Endothelial cell (in vitro differentiated cells): ENCODE data around the gene KLF13. TPM values are rescaled to one million over a fixed set of nuclear protein-coding genes. Genes with fewer than 3 reads are reported as not detected.
A peak's percentile ranks its signal among the peaks of the same experiment; 100 is the strongest.

ENCODE experiments used
- DNase-seq: peaks from one replicate; pipeline ENCODE4 v3.0.0; 2021; ENCODE audit warnings: low spot score
- H3K27ac Mint-ChIP-seq: one replicate; pipeline ENCODE4 v1.8.0; 2021; ENCODE audit warnings: mixed read lengths, inconsistent platforms; ENCODE audit not compliant: unreplicated experiment
- H3K27me3 Mint-ChIP-seq: one replicate; pipeline ENCODE4 v1.8.0; 2021; ENCODE audit warnings: mild to moderate bottlenecking, moderate library complexity, mixed read lengths, inconsistent platforms; ENCODE audit not compliant: unreplicated experiment
- H3K36me3 Mint-ChIP-seq: one replicate; pipeline ENCODE4 v1.8.0; 2021; ENCODE audit warnings: mild to moderate bottlenecking, low read depth, mixed read lengths, inconsistent platforms; ENCODE audit not compliant: unreplicated experiment
- H3K4me1 Mint-ChIP-seq: one replicate; pipeline ENCODE4 v1.8.0; 2021; ENCODE audit warnings: mild to moderate bottlenecking, mixed read lengths, inconsistent platforms; ENCODE audit not compliant: unreplicated experiment
- H3K4me3 Mint-ChIP-seq: one replicate; pipeline ENCODE4 v1.8.0; 2021; ENCODE audit warnings: mild to moderate bottlenecking, mixed read lengths, inconsistent platforms; ENCODE audit not compliant: unreplicated experiment
- H3K9me3 Mint-ChIP-seq: one replicate; pipeline ENCODE4 v1.8.0; 2021; ENCODE audit warnings: mixed read lengths, inconsistent platforms; ENCODE audit not compliant: unreplicated experiment
- CTCF ChIP-seq: fragments of 200-600 bp; sonication (generic); IDR thresholded peaks from one replicate; pipeline ENCODE4 v1.5.0; 2021; ENCODE audit warnings: antibody characterized with exemption; ENCODE audit not compliant: unreplicated experiment
- total RNA-seq: library from RNA; stranded (reverse); fragmentation: NEBNext Ultra II Directional; extraction: Animal tissue kit (Norgen Biotek cat#: 25700); gene quantifications from one replicate; pipeline ENCODE4 v1.2.1, GENCODE V29; 2021; ENCODE audit not compliant: unreplicated experiment

Gene KLF13
- total RNA-seq, 1 donor from 2014 or later, result 45.1 TPM

DNA sequence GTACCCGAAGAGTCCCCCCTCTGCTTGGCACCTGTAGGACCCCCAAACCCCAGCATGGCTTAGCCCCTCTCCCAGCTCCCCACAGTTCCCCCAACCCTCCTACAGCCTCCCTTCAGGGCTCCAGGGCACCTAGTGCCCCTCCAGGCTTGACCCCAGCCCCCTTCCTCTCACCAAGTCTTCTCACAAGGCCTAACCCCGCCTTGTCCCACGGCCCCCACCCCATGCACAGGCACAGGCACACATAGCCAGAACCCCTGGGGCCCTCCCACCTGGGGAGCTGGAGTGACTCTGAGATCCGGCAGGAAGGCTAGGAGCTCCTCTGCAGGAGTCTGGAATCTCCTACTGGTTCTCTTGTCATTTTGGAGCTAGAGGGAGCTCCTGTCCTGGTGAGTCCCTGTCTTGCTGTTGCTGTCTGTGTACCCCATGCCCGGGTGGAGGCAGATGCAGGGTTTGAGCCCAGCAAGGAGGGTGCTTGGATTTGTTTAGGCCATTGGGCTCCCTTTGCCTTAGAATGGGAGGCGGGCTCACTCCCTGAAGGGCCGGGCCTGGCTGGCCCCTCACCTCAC, 39.6 kb downstream of the KLF13 start:
- no peak for TF ChIP-seq CTCF
- H3K4me3 Mint-ChIP-seq, result no peak overlapping the region
- no peaks in the 10 kb centered on the region for H3K9me3 Mint-ChIP-seq
- no peaks in the 10 kb centered on the region for H3K36me3 Mint-ChIP-seq
- no peak for DNase-seq
- peaks cover 18% of the 10 kb centered on the region for H3K4me1 Mint-ChIP-seq
- no peak overlapping the region for H3K27ac Mint-ChIP-seq
- H3K27me3 Mint-ChIP-seq, result peaks cover 6% of the 10 kb centered on the region

DNA sequence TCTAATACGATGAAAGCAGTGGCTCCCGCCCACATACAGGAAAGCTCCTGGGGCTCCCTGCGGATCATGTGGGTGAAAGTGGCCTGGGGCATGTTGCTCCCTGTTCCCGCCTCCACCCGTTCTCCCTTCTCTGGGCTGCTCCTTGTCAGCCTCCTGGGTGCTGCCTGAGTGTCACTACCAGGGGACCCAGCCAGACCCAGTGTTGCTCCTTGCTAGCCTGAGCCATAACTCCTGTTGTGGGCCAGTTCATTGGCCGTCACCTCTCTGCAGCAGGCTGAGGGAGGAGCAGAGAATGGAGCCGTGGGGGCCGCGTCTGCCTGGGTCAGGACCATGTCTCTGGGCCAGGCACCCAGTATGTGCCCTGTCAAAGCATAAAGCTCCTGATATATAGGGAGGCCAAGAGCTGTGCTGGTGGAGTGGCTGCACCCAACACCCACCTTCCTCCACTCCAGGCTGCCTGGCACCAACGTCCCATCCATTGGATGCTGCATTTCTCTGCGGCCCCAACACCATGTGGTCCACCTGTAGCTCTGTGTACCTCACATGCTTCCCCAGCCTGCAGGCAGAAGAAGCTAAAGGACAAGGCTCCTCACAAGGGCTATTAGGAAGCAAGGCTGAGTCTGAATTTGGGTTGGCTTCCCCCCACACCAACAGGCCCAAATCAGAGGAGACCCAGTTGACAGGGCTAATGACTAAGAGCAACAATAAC, 40.5 kb downstream of the KLF13 start:
- Mint-ChIP-seq H3K9me3 (no peaks in the 10 kb centered on the region), H3K4me1 (peaks cover 9% of the 10 kb centered on the region)
- no peak for TF ChIP-seq CTCF

GRCh38 chr15:31367730-31368344, 41.2 kb downstream of the KLF13 start:
- DNase-seq, result no peak
- peaks cover 10% of the 10 kb centered on the region for H3K4me1 Mint-ChIP-seq
- H3K27ac Mint-ChIP-seq, result no peak overlapping the region
- peaks cover 9% of the 10 kb centered on the region for H3K27me3 Mint-ChIP-seq
- peaks cover 5% of the 10 kb centered on the region for H3K36me3 Mint-ChIP-seq
- no peak overlapping the region for H3K4me3 Mint-ChIP-seq
- H3K9me3 Mint-ChIP-seq, result no peaks in the 10 kb centered on the region
- TF ChIP-seq CTCF, result no peak

More for the DNA sequence above, 40.5 kb downstream of the KLF13 start:
- no peak for DNase-seq
- H3K4me3 Mint-ChIP-seq, result no peak overlapping the region
- peaks cover 1% of the 10 kb centered on the region for H3K36me3 Mint-ChIP-seq
- peak overlapping the region; percentile 24 for H3K27ac Mint-ChIP-seq
- peaks cover 6% of the 10 kb centered on the region for H3K27me3 Mint-ChIP-seq

GRCh38 chr15:31369727-31370126, 43.1 kb downstream of the KLF13 start:
- no peak overlapping the region for H3K4me3 Mint-ChIP-seq
- no peak overlapping the region for H3K27ac Mint-ChIP-seq
- peaks cover 16% of the 10 kb centered on the region for H3K27me3 Mint-ChIP-seq
- H3K9me3 Mint-ChIP-seq, result no peaks in the 10 kb centered on the region
- peaks cover 10% of the 10 kb centered on the region for H3K4me1 Mint-ChIP-seq
- peaks cover 5% of the 10 kb centered on the region for H3K36me3 Mint-ChIP-seq
- no peak for DNase-seq
- no peak for TF ChIP-seq CTCF
